ENCODE results near the gene IRAK2. TPM values are rescaled to one million over a fixed set of nuclear protein-coding genes. Genes with fewer than 3 reads are reported as not detected.

The IRAK2 gene
- total RNA-seq, 2 donors from 2014 or later: 0.26 to 0.40 TPM

GRCh38 chr3:10177737-10178136 is 13.0 kb downstream of the IRAK2 start:
- H3K9me3 ChIP-seq (ENCODE audit: control insufficient read depth, low read length): no peaks in the 10 kb centered on the region
- no peak overlapping the region for H3K27ac Mint-ChIP-seq
- H3K4me1 Mint-ChIP-seq: no peaks in the 10 kb centered on the region
- H3K4me3 ChIP-seq (ENCODE audit: low read length): no peak overlapping the region
- no peak overlapping the region for H3K27ac ChIP-seq (ENCODE audit: low read depth, low read length)
- no peaks in the 10 kb centered on the region for H3K27me3 Mint-ChIP-seq (ENCODE audit: insufficient read depth)
- no peak overlapping the region for H3K9ac ChIP-seq (ENCODE audit: extremely low read depth, low read length, poor library complexity, severe bottlenecking)
- no peaks in the 10 kb centered on the region for H3K27me3 ChIP-seq (ENCODE audit: control insufficient read depth, insufficient read depth, low read length, poor library complexity, severe bottlenecking)
- no peak for TF ChIP-seq CTCF (conservative IDR thresholded peaks at IDR 0.05)
- H3K4me1 ChIP-seq (ENCODE audit: control insufficient read depth, insufficient read depth, low read length): no peaks in the 10 kb centered on the region
- WGBS, 2 experiments (ENCODE audit: insufficient coverage in 1 of 2, insufficient read length in 1 of 2): 89 to 95% methylated on average over 4 to 12 of the region's 12 CpGs
- no peaks in the 10 kb centered on the region for H3K36me3 Mint-ChIP-seq (ENCODE audit: low read depth)
- H3K9me3 Mint-ChIP-seq: no peaks in the 10 kb centered on the region
- no peak overlapping the region for H3K4me3 Mint-ChIP-seq
- no peaks in the 10 kb centered on the region for H3K36me3 ChIP-seq (ENCODE audit: control insufficient read depth, insufficient read depth, low read length)
- DNase-seq: no peak

GRCh38 chr3:10178892-10179291 is 14.2 kb downstream of the IRAK2 start:
- Mint-ChIP-seq H3K4me1 (no peaks in the 10 kb centered on the region), H3K4me3 (no peak overlapping the region), H3K36me3 (ENCODE audit: low read depth) (no peaks in the 10 kb centered on the region), H3K27ac (no peak overlapping the region), H3K27me3 (ENCODE audit: insufficient read depth) (no peaks in the 10 kb centered on the region), H3K9me3 (no peaks in the 10 kb centered on the region)
- H3K27ac ChIP-seq (ENCODE audit: low read depth, low read length): no peak overlapping the region
- H3K4me1 ChIP-seq (ENCODE audit: control insufficient read depth, insufficient read depth, low read length): no peaks in the 10 kb centered on the region
- H3K27me3 ChIP-seq (ENCODE audit: control insufficient read depth, insufficient read depth, low read length, poor library complexity, severe bottlenecking): no peaks in the 10 kb centered on the region
- no peak for DNase-seq
- H3K9me3 ChIP-seq (ENCODE audit: control insufficient read depth, low read length): no peaks in the 10 kb centered on the region
- TF ChIP-seq CTCF (conservative IDR thresholded peaks at IDR 0.05): no peak
- H3K9ac ChIP-seq (ENCODE audit: extremely low read depth, low read length, poor library complexity, severe bottlenecking): no peak overlapping the region
- H3K4me3 ChIP-seq (ENCODE audit: low read length): no peak overlapping the region
- H3K36me3 ChIP-seq (ENCODE audit: control insufficient read depth, insufficient read depth, low read length): no peaks in the 10 kb centered on the region

GRCh38 chr3:10180289-10180688 is 15.6 kb downstream of the IRAK2 start:
- 89% methylated on average over 1 to 2 of the region's 2 CpGs for WGBS, 2 experiments (ENCODE audit: insufficient coverage in 1 of 2, insufficient read length in 1 of 2)
- Mint-ChIP-seq H3K4me3 (no peak overlapping the region), H3K9me3 (no peaks in the 10 kb centered on the region), H3K36me3 (ENCODE audit: low read depth) (no peaks in the 10 kb centered on the region), H3K4me1 (no peaks in the 10 kb centered on the region), H3K27me3 (ENCODE audit: insufficient read depth) (no peaks in the 10 kb centered on the region), H3K27ac (no peak overlapping the region)
- no peak overlapping the region for H3K27ac ChIP-seq (ENCODE audit: low read depth, low read length)
- TF ChIP-seq CTCF (conservative IDR thresholded peaks at IDR 0.05): no peak
- no peak for DNase-seq
- no peaks in the 10 kb centered on the region for H3K27me3 ChIP-seq (ENCODE audit: control insufficient read depth, insufficient read depth, low read length, poor library complexity, severe bottlenecking)
- H3K9ac ChIP-seq (ENCODE audit: extremely low read depth, low read length, poor library complexity, severe bottlenecking): no peak overlapping the region
- no peaks in the 10 kb centered on the region for H3K9me3 ChIP-seq (ENCODE audit: control insufficient read depth, low read length)
- H3K4me3 ChIP-seq (ENCODE audit: low read length): no peak overlapping the region
- no peaks in the 10 kb centered on the region for H3K4me1 ChIP-seq (ENCODE audit: control insufficient read depth, insufficient read depth, low read length)
- no peaks in the 10 kb centered on the region for H3K36me3 ChIP-seq (ENCODE audit: control insufficient read depth, insufficient read depth, low read length)

Measured in endodermal cell (in vitro differentiated cells).